ENCODE measurements around the gene GABRG3.

GABRG3 gene

GRCh38 chr15:27065785-27066184 is 94.8 kb downstream of the GABRG3 start:
- DNase-seq, result no peak

- no peak for DNase-seq
These were observed 95.5 kb downstream of the GABRG3 start for GRCh38 chr15:27066446-27066845.

- DNase-seq, result no peak
These were observed 96.2 kb downstream of the GABRG3 start for GRCh38 chr15:27067175-27067574.

- no peak for DNase-seq
These were observed 99.9 kb downstream of the GABRG3 start for GRCh38 chr15:27070841-27071240.

GRCh38 chr15:27074179-27074578 is 103.2 kb downstream of the GABRG3 start:
- no peak for DNase-seq

GRCh38 chr15:27077790-27078189 is 106.8 kb downstream of the GABRG3 start:
- DNase-seq, result no peak

GRCh38 chr15:27081676-27082418 is 110.9 kb downstream of the GABRG3 start:
- no peak for DNase-seq

GRCh38 chr15:27082526-27082925 is 111.5 kb downstream of the GABRG3 start:
- no peak for DNase-seq

GRCh38 chr15:27084844-27085243 is 113.9 kb downstream of the GABRG3 start:
- DNase-seq, result no peak

GRCh38 chr15:27086149-27086548 is 115.2 kb downstream of the GABRG3 start:
- DNase-seq, result no peak

GRCh38 chr15:27086805-27087204 is 115.8 kb downstream of the GABRG3 start:
- no peak for DNase-seq

- DNase-seq, result no peak
These were observed 116.9 kb downstream of the GABRG3 start for GRCh38 chr15:27087651-27088583.

- DNase-seq, result no peak
These were observed 117.7 kb downstream of the GABRG3 start for GRCh38 chr15:27088584-27089232.

GRCh38 chr15:27089233-27089586 is 118.2 kb downstream of the GABRG3 start:
- DNase-seq, result no peak

GRCh38 chr15:27089676-27090075 is 118.7 kb downstream of the GABRG3 start:
- DNase-seq, result no peak

- no peak for DNase-seq
These were observed 120.4 kb downstream of the GABRG3 start for GRCh38 chr15:27091270-27091940.

GRCh38 chr15:27092390-27092789 is 121.4 kb downstream of the GABRG3 start:
- DNase-seq, result no peak

- no peak for DNase-seq
These were observed 123.3 kb downstream of the GABRG3 start for GRCh38 chr15:27094235-27094634.

- no peak for DNase-seq
These were observed 125.1 kb downstream of the GABRG3 start for GRCh38 chr15:27095886-27096624.

- no peak for DNase-seq
These were observed 126.5 kb downstream of the GABRG3 start for GRCh38 chr15:27097506-27097905.

- no peak for DNase-seq
These were observed 131.0 kb downstream of the GABRG3 start for GRCh38 chr15:27101982-27102381.

GRCh38 chr15:27111323-27111722 is 140.3 kb downstream of the GABRG3 start:
- DNase-seq, result no peak

Data from activated naive CD4-positive, alpha-beta T cell treated with anti-CD3 and anti-CD28 coated beads, Interleukin-2, amount 50 U/mL, for 16 hours (primary cell).